ENCODE data around the gene MPC1L.
A peak's percentile ranks its signal among the peaks of the same experiment; 100 is the strongest.

Gene MPC1L

DNA sequence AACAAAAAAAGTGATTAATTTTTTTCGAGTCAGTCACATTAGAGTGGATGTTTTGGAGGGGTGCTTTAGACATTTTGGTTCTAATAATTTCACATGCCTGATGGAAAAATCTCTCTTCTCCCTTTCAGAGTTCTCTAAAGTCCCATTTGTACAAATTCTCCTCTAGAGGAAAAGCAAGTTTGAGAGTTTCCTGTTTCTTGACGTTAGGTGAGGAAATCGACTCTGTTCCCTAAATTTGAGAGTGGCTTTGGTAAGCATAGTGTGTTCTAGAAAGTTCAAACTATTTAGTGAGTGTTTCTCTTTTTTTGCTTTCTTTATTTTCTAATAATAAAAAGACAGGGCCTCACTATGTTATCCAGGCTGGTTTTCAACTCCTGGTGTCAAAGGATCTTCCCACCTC is 44.1 kb upstream of the MPC1L start:
- no peak for TF ChIP-seq TAF1 (IDR thresholded peaks at IDR 0.05; ENCODE audit: borderline replicate concordance, insufficient read depth, low read length)
- no peak for TF ChIP-seq SIN3A (IDR thresholded peaks at IDR 0.05; ENCODE audit: borderline replicate concordance, insufficient read depth, low read length)
- no peak for TF ChIP-seq POLR2AphosphoS5 (IDR thresholded peaks at IDR 0.05; ENCODE audit: low read depth, low read length)
- no peak for TF ChIP-seq FOXP2 (optimal IDR thresholded peaks at IDR 0.05; ENCODE audit: borderline replicate concordance, extremely low read depth, extremely low read length, insufficient read depth)

DNA sequence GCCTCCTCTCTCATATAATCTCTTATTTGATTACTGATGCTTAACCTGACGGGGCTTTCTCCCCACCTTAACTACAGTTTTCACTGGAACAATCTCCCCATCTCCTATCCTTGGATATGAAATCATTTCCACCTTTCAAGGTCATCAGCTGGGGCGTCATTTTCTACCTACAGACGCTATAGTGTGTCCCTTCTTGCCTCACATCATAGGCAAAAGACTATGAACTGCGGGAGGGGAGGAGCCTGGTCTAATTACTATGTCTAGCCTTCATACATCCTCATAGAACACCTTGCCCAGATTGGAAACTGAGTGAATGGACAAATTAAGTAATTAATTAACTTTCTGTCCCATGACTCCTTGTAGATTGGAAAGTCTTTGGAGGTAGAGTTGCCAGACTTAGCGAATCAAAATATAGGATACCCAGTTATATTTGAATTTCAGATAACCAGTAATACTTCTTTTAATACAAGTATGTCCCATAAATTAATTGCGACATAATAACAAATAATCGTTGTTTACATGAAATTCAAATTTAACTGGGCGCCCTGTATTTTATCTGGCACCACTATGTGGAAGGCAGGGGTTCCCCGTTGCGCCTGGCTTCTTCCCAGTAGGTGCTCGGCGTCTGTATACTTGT is 43.2 kb upstream of the MPC1L start:
- no peak for TF ChIP-seq POLR2AphosphoS5 (IDR thresholded peaks at IDR 0.05; ENCODE audit: low read depth, low read length)
- no peak for TF ChIP-seq FOXP2 (optimal IDR thresholded peaks at IDR 0.05; ENCODE audit: borderline replicate concordance, extremely low read depth, extremely low read length, insufficient read depth)
- no peak for TF ChIP-seq SIN3A (IDR thresholded peaks at IDR 0.05; ENCODE audit: borderline replicate concordance, insufficient read depth, low read length)
- no peak for TF ChIP-seq TAF1 (IDR thresholded peaks at IDR 0.05; ENCODE audit: borderline replicate concordance, insufficient read depth, low read length)
- TF ChIP-seq, protein P1, sequence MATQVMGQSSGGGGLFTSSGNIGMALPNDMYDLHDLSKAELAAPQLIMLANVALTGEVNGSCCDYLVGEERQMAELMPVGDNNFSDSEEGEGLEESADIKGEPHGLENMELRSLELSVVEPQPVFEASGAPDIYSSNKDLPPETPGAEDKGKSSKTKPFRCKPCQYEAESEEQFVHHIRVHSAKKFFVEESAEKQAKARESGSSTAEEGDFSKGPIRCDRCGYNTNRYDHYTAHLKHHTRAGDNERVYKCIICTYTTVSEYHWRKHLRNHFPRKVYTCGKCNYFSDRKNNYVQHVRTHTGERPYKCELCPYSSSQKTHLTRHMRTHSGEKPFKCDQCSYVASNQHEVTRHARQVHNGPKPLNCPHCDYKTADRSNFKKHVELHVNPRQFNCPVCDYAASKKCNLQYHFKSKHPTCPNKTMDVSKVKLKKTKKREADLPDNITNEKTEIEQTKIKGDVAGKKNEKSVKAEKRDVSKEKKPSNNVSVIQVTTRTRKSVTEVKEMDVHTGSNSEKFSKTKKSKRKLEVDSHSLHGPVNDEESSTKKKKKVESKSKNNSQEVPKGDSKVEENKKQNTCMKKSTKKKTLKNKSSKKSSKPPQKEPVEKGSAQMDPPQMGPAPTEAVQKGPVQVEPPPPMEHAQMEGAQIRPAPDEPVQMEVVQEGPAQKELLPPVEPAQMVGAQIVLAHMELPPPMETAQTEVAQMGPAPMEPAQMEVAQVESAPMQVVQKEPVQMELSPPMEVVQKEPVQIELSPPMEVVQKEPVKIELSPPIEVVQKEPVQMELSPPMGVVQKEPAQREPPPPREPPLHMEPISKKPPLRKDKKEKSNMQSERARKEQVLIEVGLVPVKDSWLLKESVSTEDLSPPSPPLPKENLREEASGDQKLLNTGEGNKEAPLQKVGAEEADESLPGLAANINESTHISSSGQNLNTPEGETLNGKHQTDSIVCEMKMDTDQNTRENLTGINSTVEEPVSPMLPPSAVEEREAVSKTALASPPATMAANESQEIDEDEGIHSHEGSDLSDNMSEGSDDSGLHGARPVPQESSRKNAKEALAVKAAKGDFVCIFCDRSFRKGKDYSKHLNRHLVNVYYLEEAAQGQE (IDR thresholded peaks at IDR 0.05; ENCODE audit: insufficient read depth in 1 of 2, low read depth in 2 of 2, low read length in 2 of 2), result no peak

DNA sequence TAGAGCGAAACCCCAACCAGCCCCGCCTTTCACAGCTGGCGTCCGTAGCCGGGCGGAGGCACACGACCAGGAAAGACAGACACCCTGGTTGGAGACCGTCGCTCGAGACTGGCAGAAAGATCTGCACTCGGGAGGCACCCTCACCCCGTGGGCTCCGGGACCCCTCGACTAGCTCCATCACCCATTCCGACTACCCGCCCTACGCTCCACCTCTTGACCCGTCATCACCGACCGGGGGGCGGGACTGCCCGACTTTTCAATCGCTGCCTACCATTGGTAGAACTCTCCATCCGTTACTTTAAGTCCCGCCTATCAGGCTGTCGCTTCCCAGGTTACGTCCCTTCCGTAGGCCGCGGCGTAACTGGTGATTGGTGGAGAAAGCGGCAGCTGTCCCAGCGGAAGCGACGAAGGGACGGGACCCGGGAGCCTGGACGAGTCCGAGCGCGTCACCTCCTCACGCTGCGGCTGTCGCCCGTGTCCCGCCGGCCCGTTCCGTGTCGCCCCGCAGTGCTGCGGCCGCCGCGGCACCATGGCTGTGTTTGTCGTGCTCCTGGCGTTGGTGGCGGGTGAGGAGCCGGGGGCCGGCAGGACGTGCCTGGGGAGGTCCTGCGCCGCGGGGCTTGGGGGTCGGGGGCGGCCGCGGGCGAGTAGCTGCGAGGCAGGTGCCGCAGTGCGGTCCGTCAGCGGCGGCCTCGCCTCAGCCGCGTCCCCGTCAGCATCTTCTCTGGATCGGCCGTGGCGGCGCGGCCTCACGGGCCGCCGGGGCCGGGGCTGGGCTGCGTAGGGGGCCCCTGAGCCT is 42.5 kb upstream of the MPC1L start, which contains the start of gene ATP6AP2:
TSS of gene ATP6AP2 (plus strand) at position 434 of the 799 bp plus-strand sequence. CDS start at position 530, 96 bp downstream.
- TF ChIP-seq FOXP2 (optimal IDR thresholded peaks at IDR 0.05; ENCODE audit: borderline replicate concordance, extremely low read depth, extremely low read length, insufficient read depth), result peak; percentile 41
- TF ChIP-seq, protein P1 (IDR thresholded peaks at IDR 0.05; ENCODE audit: insufficient read depth in 1 of 2, low read depth in 2 of 2, low read length in 2 of 2), result no peak
- no peak for TF ChIP-seq SIN3A (IDR thresholded peaks at IDR 0.05; ENCODE audit: borderline replicate concordance, insufficient read depth, low read length)
- no peak for TF ChIP-seq TAF1 (IDR thresholded peaks at IDR 0.05; ENCODE audit: borderline replicate concordance, insufficient read depth, low read length)
- peak; percentile 46; the same call in 1 of the 2 replicates for TF ChIP-seq POLR2AphosphoS5 (IDR thresholded peaks at IDR 0.05; ENCODE audit: low read depth, low read length)

DNA sequence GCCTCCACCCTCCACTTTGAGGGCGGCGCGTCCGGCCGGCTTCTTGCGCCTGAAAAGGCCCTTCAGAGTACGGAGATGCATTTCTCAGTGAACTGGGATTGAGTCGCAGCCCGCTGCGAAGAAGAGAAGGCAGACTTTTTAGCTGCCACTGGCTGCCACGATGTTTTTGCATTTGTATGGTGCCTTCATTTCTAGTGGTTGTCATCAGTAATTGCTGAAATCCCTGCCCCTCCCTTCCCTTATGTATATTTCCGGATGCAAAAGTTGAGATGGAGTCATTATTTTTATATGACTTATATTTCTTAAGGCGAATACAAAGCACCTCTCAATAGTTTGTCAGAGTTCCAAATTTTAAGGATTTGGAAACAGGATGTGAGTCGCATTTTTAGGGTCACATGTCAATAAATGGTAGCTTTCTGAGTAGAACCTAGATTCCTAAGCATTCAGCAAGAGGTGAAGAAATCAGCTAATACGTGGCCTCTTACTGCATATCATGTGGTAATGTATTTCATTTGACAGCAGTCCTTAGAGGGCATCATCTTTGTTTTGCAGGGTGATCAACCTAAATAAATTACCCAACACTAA is 41.8 kb upstream of the MPC1L start:
- TF ChIP-seq FOXP2 (optimal IDR thresholded peaks at IDR 0.05; ENCODE audit: borderline replicate concordance, extremely low read depth, extremely low read length, insufficient read depth) (no peak), SIN3A (IDR thresholded peaks at IDR 0.05; ENCODE audit: borderline replicate concordance, insufficient read depth, low read length) (no peak), TAF1 (IDR thresholded peaks at IDR 0.05; ENCODE audit: borderline replicate concordance, insufficient read depth, low read length) (no peak), POLR2AphosphoS5 (IDR thresholded peaks at IDR 0.05; ENCODE audit: low read depth, low read length) (no peak)
- TF ChIP-seq, protein P1 (IDR thresholded peaks at IDR 0.05; ENCODE audit: insufficient read depth in 1 of 2, low read depth in 2 of 2, low read length in 2 of 2), result no peak

DNA sequence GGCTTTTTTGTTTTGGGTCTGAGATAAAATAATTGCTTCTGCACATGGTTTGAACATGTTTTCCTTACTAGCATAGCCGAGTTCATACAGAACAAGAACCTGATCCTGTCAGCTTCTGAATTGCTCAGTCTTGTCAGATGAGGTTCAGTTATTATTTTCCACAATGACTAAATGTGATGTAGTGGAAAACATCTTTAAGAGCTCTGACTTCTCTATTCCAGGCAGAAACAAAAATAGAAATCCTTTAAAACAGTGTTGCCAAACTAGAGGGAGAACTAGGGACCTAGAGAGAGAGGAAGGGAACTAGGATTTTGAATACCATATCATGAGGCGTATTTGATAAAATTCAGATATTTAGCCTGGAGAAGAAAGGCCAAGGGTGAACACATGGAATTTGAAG is 40.4 kb upstream of the MPC1L start:
- no peak for TF ChIP-seq TAF1 (IDR thresholded peaks at IDR 0.05; ENCODE audit: borderline replicate concordance, insufficient read depth, low read length)
- no peak for TF ChIP-seq FOXP2 (optimal IDR thresholded peaks at IDR 0.05; ENCODE audit: borderline replicate concordance, extremely low read depth, extremely low read length, insufficient read depth)
- no peak for TF ChIP-seq SIN3A (IDR thresholded peaks at IDR 0.05; ENCODE audit: borderline replicate concordance, insufficient read depth, low read length)
- TF ChIP-seq POLR2AphosphoS5 (IDR thresholded peaks at IDR 0.05; ENCODE audit: low read depth, low read length), result no peak
- TF ChIP-seq, protein P1 (IDR thresholded peaks at IDR 0.05; ENCODE audit: insufficient read depth in 1 of 2, low read depth in 2 of 2, low read length in 2 of 2), result no peak
